Muscle of arm (tissue), 12 donors: ENCODE data around the gene LYZL2. TPM values are rescaled to one million over a fixed set of nuclear protein-coding genes. Genes with fewer than 3 reads are reported as not detected.
"Not testable (repeated sequence)": the region's sequence is repeated elsewhere in the genome, so short reads cannot be mapped to it uniquely, and the experiment has no call there.

Source experiments
- DNase-seq: peaks from one replicate; pipeline ENCODE4 v3.0.0-alpha.2; 2013
- polyA plus RNA-seq, 12 donors: library from polyadenylated mRNA; unstranded; fragments of 120-200 nt; gene quantifications; one replicate each; pipeline ENCODE4 v1.2.1, GENCODE V29; 2013; ENCODE audit not compliant: insufficient read length in 12 of 12

LYZL2 gene
- polyA plus RNA-seq, 12 donors, result not detected

GRCh38 chr10:30594077-30594476 lies 35.5 kb downstream of the LYZL2 start:
- no peak for DNase-seq

GRCh38 chr10:30592770-30593169 lies 36.8 kb downstream of the LYZL2 start:
- DNase-seq, result not testable (repeated sequence)

- peak; percentile 74 for DNase-seq
These were observed 38.3 kb downstream of the LYZL2 start for GRCh38 chr10:30591249-30591670.

- DNase-seq, result no peak
These were observed 40.1 kb downstream of the LYZL2 start for GRCh38 chr10:30589441-30589840.

GRCh38 chr10:30587522-30588031 lies 42.0 kb downstream of the LYZL2 start:
- DNase-seq, result no peak

- DNase-seq, result no peak
These were observed 42.7 kb downstream of the LYZL2 start for GRCh38 chr10:30586828-30587227.

GRCh38 chr10:30583778-30584415 lies 45.7 kb downstream of the LYZL2 start:
- peak; percentile 84 for DNase-seq

- no peak for DNase-seq
These were observed 47.7 kb downstream of the LYZL2 start for GRCh38 chr10:30581779-30582380.

- DNase-seq, result no peak
These were observed 48.9 kb downstream of the LYZL2 start for GRCh38 chr10:30580676-30581075.

GRCh38 chr10:30580241-30580640 lies 49.3 kb downstream of the LYZL2 start:
- DNase-seq, result no peak

GRCh38 chr10:30579574-30579973 lies 50.0 kb downstream of the LYZL2 start:
- DNase-seq, result no peak

- DNase-seq, result peak; percentile 59
These were observed 52.5 kb downstream of the LYZL2 start for GRCh38 chr10:30577048-30577447.

- DNase-seq, result peak; percentile 72
These were observed 52.9 kb downstream of the LYZL2 start for GRCh38 chr10:30576641-30577040.

- DNase-seq, result no peak
These were observed 55.1 kb downstream of the LYZL2 start for GRCh38 chr10:30574432-30574796.

GRCh38 chr10:30573721-30574431 lies 55.7 kb downstream of the LYZL2 start:
- DNase-seq, result no peak

GRCh38 chr10:30565449-30565848 lies 64.1 kb downstream of the LYZL2 start:
- no peak for DNase-seq

- DNase-seq, result no peak
These were observed 66.8 kb downstream of the LYZL2 start for GRCh38 chr10:30562787-30563186.

Other genes with a start within 250 kb of the LYZL2 start
- gene MAP3K8, start 195.6 kb downstream of the LYZL2 start, polyA plus RNA-seq, result 10 to 100 TPM in 1 of 12 donors, 1 to 10 TPM in 9, not detected in 2; 2.3 to 12.8 (median 3.4) TPM